ENCODE results near the gene RAG1.

- no peak for TF ChIP-seq ELF4 (IDR thresholded peaks at IDR 0.05)
- no peak for TF ChIP-seq ARNT (IDR thresholded peaks at IDR 0.05)
- no peak for TF ChIP-seq BHLHE40 (IDR thresholded peaks at IDR 0.05; ENCODE audit: borderline replicate concordance)
- TF ChIP-seq, protein P1, sequence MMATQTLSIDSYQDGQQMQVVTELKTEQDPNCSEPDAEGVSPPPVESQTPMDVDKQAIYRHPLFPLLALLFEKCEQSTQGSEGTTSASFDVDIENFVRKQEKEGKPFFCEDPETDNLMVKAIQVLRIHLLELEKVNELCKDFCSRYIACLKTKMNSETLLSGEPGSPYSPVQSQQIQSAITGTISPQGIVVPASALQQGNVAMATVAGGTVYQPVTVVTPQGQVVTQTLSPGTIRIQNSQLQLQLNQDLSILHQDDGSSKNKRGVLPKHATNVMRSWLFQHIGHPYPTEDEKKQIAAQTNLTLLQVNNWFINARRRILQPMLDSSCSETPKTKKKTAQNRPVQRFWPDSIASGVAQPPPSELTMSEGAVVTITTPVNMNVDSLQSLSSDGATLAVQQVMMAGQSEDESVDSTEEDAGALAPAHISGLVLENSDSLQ (IDR thresholded peaks at IDR 0.05), result no peak
- TF ChIP-seq FOXA1 (IDR thresholded peaks at IDR 0.05), result no peak
- no peak for TF ChIP-seq SP1 (IDR thresholded peaks at IDR 0.05)
- TF ChIP-seq FOXM1 (IDR thresholded peaks at IDR 0.05; ENCODE audit: borderline replicate concordance), result no peak
Measured at GRCh38 chr11:36534276-36534840, 33.4 kb upstream of the RAG1 start.
